ENCODE data around the gene TTC22.

TTC22 gene

DNA sequence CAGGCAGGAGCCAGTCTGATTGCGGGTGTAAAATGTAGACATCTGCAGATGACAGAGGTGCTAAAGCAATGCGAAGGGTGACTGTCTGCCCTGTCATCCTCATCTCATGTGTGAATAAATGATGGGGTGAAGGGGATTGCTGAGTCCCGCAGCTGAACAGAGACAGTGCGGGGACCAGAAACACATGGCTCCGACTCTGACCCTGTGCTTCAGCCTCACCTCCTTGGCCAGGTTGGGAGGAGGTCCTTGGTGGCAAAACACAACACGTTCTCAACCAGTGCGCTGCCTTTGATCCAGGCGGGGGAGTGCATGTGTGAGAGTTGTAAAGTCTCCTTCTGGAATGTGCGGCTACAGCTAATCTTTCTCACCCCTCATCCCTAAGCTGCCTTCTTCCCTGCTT, 32.0 kb upstream of the TTC22 start:
- Histone ChIP-seq H3K9me3 (ENCODE audit: control insufficient read depth in 2 of 2, low read length in 2 of 2) (peaks cover 3 to 6% of the 10 kb centered on the region in 2 donors), H3K4me3 (ENCODE audit: low read length in 2 of 2) (no peak overlapping the region), H3K27me3 (ENCODE audit: control insufficient read depth in 1 of 2, insufficient read depth in 2 of 2, low read length in 2 of 2) (peaks cover 3 to 9% of the 10 kb centered on the region in 2 donors), H3K4me1 (ENCODE audit: control insufficient read depth, insufficient read depth, low read length) (no peaks in the 10 kb centered on the region), H3K27ac (ENCODE audit: low read length) (no peak overlapping the region), H3K36me3 (ENCODE audit: control insufficient read depth in 2 of 2, insufficient read depth in 2 of 2, low read length in 2 of 2) (no peaks in the 10 kb centered on the region), H3K9ac (ENCODE audit: low read length in 2 of 2) (no peak overlapping the region)

DNA sequence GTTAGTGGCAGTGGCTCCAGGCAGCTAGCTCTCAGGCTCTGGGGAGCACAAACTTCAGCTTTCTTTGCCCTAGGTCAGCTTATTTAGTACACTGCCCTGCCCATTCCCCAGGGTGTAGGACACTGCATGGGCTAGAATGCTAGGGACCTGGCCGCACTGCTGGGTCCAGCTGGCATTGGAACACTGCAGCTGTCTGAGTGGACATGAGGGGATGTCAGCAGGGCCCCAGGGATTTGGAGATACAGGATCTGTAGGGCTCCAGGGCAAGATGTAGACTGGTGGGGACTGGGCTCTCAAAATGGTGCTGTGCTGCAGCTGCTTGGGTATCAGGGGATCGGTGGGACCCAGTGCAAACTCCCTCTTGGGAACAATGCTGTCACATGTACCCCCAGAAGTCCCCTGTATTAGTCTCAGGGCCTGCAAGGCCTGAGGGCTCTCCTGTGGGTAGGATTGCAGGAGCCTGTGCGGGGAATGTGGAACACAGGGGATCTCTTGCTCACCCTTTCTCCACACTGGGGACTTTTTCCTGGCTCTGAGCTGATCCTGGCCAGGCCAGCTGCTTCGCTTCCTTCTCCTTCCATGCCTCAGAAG, 25.2 kb upstream of the TTC22 start:
- Histone ChIP-seq H3K27me3 (ENCODE audit: control insufficient read depth in 1 of 2, insufficient read depth in 2 of 2, low read length in 2 of 2) (no peaks in the 10 kb centered on the region), H3K4me1 (ENCODE audit: control insufficient read depth, insufficient read depth, low read length) (no peaks in the 10 kb centered on the region), H3K9me3 (ENCODE audit: control insufficient read depth in 2 of 2, low read length in 2 of 2) (peaks cover 10 to 15% of the 10 kb centered on the region in 2 donors), H3K27ac (ENCODE audit: low read length) (no peak overlapping the region), H3K4me3 (ENCODE audit: low read length in 2 of 2) (no peak overlapping the region), H3K9ac (ENCODE audit: low read length in 2 of 2) (no peak overlapping the region), H3K36me3 (ENCODE audit: control insufficient read depth in 2 of 2, insufficient read depth in 2 of 2, low read length in 2 of 2) (no peaks in the 10 kb centered on the region)

DNA sequence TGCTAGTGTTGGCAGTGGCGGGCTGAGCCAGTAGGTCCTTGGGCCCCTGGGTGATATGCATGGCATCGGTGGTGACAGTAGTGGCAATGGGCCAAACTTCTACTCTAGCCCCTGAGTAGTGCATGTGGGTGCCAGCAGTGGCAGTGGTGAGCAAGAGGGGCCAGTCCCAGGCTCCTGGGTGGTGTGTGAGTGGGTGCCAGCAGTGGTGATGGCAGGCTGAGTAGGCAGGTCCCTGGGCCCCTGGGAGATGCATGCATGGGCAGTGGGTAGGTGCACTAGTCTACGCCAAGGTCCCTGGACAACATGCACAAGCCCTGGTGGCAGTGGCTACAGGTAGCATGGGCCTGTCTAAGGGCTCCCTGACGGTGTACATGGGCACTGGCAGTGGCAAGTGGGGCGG, 24.6 kb upstream of the TTC22 start:
- peaks cover 10 to 15% of the 10 kb centered on the region in 2 donors for H3K9me3 ChIP-seq (ENCODE audit: control insufficient read depth in 2 of 2, low read length in 2 of 2)
- no peak overlapping the region for H3K27ac ChIP-seq (ENCODE audit: low read length)
- H3K27me3 ChIP-seq (ENCODE audit: control insufficient read depth in 1 of 2, insufficient read depth in 2 of 2, low read length in 2 of 2) = no peaks in the 10 kb centered on the region
- H3K9ac ChIP-seq (ENCODE audit: low read length in 2 of 2) = no peak overlapping the region
- H3K36me3 ChIP-seq (ENCODE audit: control insufficient read depth in 2 of 2, insufficient read depth in 2 of 2, low read length in 2 of 2) = no peaks in the 10 kb centered on the region
- H3K4me3 ChIP-seq (ENCODE audit: low read length in 2 of 2) = no peak overlapping the region
- H3K4me1 ChIP-seq (ENCODE audit: control insufficient read depth, insufficient read depth, low read length) = no peaks in the 10 kb centered on the region

- H3K9me3 ChIP-seq (ENCODE audit: control insufficient read depth in 2 of 2, low read length in 2 of 2) = peaks cover 6 to 9% of the 10 kb centered on the region in 2 donors
- H3K27me3 ChIP-seq (ENCODE audit: control insufficient read depth in 1 of 2, insufficient read depth in 2 of 2, low read length in 2 of 2) = no peaks in the 10 kb centered on the region
- no peaks in the 10 kb centered on the region for H3K4me1 ChIP-seq (ENCODE audit: control insufficient read depth, insufficient read depth, low read length)
These were observed 22.5 kb upstream of the TTC22 start for GRCh38 chr1:54823670-54824069.

GRCh38 chr1:54819733-54820132, 18.6 kb upstream of the TTC22 start:
- no peaks in the 10 kb centered on the region for H3K4me1 ChIP-seq (ENCODE audit: control insufficient read depth, insufficient read depth, low read length)
- H3K9me3 ChIP-seq (ENCODE audit: control insufficient read depth in 2 of 2, low read length in 2 of 2) = peaks cover 3 to 6% of the 10 kb centered on the region in 2 donors
- no peak overlapping the region for H3K27ac ChIP-seq (ENCODE audit: low read length)
- H3K4me3 ChIP-seq (ENCODE audit: low read length in 2 of 2) = no peak overlapping the region
- H3K9ac ChIP-seq (ENCODE audit: low read length in 2 of 2) = no peak overlapping the region
- H3K27me3 ChIP-seq (ENCODE audit: control insufficient read depth in 1 of 2, insufficient read depth in 2 of 2, low read length in 2 of 2) = no peaks in the 10 kb centered on the region
- no peaks in the 10 kb centered on the region for H3K36me3 ChIP-seq (ENCODE audit: control insufficient read depth in 2 of 2, insufficient read depth in 2 of 2, low read length in 2 of 2)

More at GRCh38 chr1:54823670-54824069, 22.5 kb upstream of the TTC22 start:
- no peak overlapping the region for H3K27ac ChIP-seq (ENCODE audit: low read length)
- no peak overlapping the region for H3K4me3 ChIP-seq (ENCODE audit: low read length in 2 of 2)
- H3K9ac ChIP-seq (ENCODE audit: low read length in 2 of 2) = no peak overlapping the region
- H3K36me3 ChIP-seq (ENCODE audit: control insufficient read depth in 2 of 2, insufficient read depth in 2 of 2, low read length in 2 of 2) = no peaks in the 10 kb centered on the region

DNA sequence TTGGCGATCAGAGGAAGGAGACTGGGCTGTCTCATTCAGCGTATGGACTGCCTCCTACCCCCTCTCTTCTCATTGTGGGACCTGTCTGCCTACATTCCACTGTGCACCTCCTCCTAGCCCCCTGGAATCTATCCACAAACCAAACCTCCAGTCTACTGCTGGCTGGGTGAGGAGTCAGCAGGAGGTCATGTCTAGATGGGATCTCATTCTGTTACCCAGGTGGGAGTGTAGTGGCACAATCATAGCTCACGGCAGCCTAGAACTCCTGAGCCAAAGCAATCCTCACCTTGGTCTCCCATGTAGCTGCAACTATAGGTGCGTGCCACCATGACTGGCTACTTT, 18.0 kb upstream of the TTC22 start:
- H3K27me3 ChIP-seq (ENCODE audit: control insufficient read depth in 1 of 2, insufficient read depth in 2 of 2, low read length in 2 of 2) = no peaks in the 10 kb centered on the region
- no peak overlapping the region for H3K27ac ChIP-seq (ENCODE audit: low read length)
- H3K9me3 ChIP-seq (ENCODE audit: control insufficient read depth in 2 of 2, low read length in 2 of 2) = peaks cover 3 to 5% of the 10 kb centered on the region in 2 donors
- no peak overlapping the region for H3K4me3 ChIP-seq (ENCODE audit: low read length in 2 of 2)
- H3K36me3 ChIP-seq (ENCODE audit: control insufficient read depth in 2 of 2, insufficient read depth in 2 of 2, low read length in 2 of 2) = no peaks in the 10 kb centered on the region
- H3K9ac ChIP-seq (ENCODE audit: low read length in 2 of 2) = no peak overlapping the region
- H3K4me1 ChIP-seq (ENCODE audit: control insufficient read depth, insufficient read depth, low read length) = no peaks in the 10 kb centered on the region

GRCh38 chr1:54818461-54819194, 17.5 kb upstream of the TTC22 start:
- H3K4me1 ChIP-seq (ENCODE audit: control insufficient read depth, insufficient read depth, low read length) = no peaks in the 10 kb centered on the region
- H3K36me3 ChIP-seq (ENCODE audit: control insufficient read depth in 2 of 2, insufficient read depth in 2 of 2, low read length in 2 of 2) = no peaks in the 10 kb centered on the region
- no peak overlapping the region for H3K9ac ChIP-seq (ENCODE audit: low read length in 2 of 2)
- H3K4me3 ChIP-seq (ENCODE audit: low read length in 2 of 2) = no peak overlapping the region
- H3K9me3 ChIP-seq (ENCODE audit: control insufficient read depth in 2 of 2, low read length in 2 of 2) = peaks cover 1 to 3% of the 10 kb centered on the region in 2 donors
- H3K27ac ChIP-seq (ENCODE audit: low read length) = no peak overlapping the region
- no peaks in the 10 kb centered on the region for H3K27me3 ChIP-seq (ENCODE audit: control insufficient read depth in 1 of 2, insufficient read depth in 2 of 2, low read length in 2 of 2)

DNA sequence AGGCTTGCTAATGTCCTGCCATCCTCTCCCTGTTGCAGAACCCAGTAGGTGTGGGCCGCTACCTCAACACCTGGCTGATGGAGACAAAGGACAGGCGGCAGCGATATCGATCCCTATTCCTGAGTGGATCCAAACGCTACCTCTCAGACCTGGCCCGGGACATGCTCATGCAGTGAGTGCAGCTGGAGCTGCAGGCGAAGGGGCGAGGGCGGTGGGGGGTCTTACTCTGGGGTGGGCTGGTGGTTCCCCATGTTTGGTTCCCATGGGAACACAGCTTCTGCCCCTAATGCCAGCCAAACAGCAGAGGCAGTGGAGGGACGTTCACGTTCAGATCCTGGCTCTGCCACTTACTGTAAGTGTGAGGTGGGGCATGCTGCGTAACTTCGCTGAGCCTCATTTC, 15.8 kb upstream of the TTC22 start:
- H3K4me1 ChIP-seq (ENCODE audit: control insufficient read depth, insufficient read depth, low read length) = no peaks in the 10 kb centered on the region
- no peaks in the 10 kb centered on the region for H3K36me3 ChIP-seq (ENCODE audit: control insufficient read depth in 2 of 2, insufficient read depth in 2 of 2, low read length in 2 of 2)
- no peak overlapping the region for H3K4me3 ChIP-seq (ENCODE audit: low read length in 2 of 2)
- H3K27me3 ChIP-seq (ENCODE audit: control insufficient read depth in 1 of 2, insufficient read depth in 2 of 2, low read length in 2 of 2) = peaks cover 0 to 2% of the 10 kb centered on the region in 2 donors
- H3K9ac ChIP-seq (ENCODE audit: low read length in 2 of 2) = no peak overlapping the region
- no peaks in the 10 kb centered on the region for H3K9me3 ChIP-seq (ENCODE audit: control insufficient read depth in 2 of 2, low read length in 2 of 2)
- no peak overlapping the region for H3K27ac ChIP-seq (ENCODE audit: low read length)

DNA sequence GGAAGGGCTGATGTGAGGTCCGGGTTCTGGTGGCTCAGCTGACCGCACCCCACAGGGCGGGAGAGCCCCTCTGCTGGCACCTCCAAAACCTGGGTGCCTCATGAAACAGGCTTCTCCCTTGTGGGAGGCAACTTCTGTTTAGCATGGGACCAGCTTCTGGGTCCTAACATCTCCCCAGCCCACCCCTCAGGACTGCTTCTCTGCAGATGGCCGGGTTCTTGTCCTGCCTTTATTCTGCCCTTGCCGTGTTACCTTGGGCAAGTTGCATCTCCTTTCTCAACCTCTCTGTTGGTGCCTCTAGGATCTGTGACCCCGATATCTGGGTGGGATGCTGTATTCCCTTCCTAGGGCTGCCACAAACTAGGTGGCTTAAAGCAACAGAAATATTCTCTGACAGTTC, 15.0 kb upstream of the TTC22 start:
- Histone ChIP-seq H3K27ac (ENCODE audit: low read length) (no peak overlapping the region), H3K36me3 (ENCODE audit: control insufficient read depth in 2 of 2, insufficient read depth in 2 of 2, low read length in 2 of 2) (no peaks in the 10 kb centered on the region), H3K4me1 (ENCODE audit: control insufficient read depth, insufficient read depth, low read length) (no peaks in the 10 kb centered on the region), H3K9me3 (ENCODE audit: control insufficient read depth in 2 of 2, low read length in 2 of 2) (no peaks in the 10 kb centered on the region), H3K9ac (ENCODE audit: low read length in 2 of 2) (no peak overlapping the region), H3K4me3 (ENCODE audit: low read length in 2 of 2) (no peak overlapping the region), H3K27me3 (ENCODE audit: control insufficient read depth in 1 of 2, insufficient read depth in 2 of 2, low read length in 2 of 2) (peaks cover 0 to 2% of the 10 kb centered on the region in 2 donors)

DNA sequence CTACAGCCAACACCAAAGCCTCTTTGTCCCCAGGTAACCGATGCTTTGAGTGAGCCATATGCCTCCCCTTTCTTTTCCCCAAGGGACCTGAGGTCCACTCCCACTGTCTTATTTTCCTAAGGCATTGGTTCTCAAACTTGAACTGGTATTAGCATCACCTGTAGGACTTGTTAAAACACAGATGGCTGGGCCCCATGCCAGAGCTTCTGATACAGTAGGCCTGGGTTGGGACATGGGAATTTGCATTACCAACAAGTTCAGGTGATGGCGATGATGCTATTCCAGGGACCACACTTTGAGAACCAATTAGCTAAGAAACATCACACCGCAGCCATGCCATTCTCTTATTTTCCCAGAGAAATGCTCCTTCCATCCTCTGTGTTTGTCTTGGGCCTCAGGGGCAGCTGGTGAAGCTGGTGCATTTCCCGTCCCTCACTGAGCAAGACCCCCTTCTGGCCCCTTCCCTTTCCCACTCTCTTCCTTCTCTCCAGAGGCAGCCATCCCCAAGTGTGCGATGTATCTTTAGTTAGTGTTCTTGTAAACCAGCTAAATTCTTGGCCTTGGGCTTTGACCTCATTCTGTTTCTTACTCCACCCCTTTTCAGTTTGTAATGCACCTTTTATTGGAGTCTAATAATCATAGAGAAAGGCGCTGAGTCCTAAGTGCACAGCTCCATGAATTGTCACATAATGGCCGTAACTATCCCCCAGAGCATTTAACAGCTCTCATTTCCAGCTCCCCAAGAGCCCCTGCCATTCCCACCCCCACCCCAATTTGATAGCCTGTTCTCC, 14.2 kb upstream of the TTC22 start:
- Histone ChIP-seq H3K9ac (ENCODE audit: low read length in 2 of 2) (no peak overlapping the region), H3K4me3 (ENCODE audit: low read length in 2 of 2) (no peak overlapping the region), H3K4me1 (ENCODE audit: control insufficient read depth, insufficient read depth, low read length) (no peaks in the 10 kb centered on the region), H3K36me3 (ENCODE audit: control insufficient read depth in 2 of 2, insufficient read depth in 2 of 2, low read length in 2 of 2) (no peaks in the 10 kb centered on the region), H3K27me3 (ENCODE audit: control insufficient read depth in 1 of 2, insufficient read depth in 2 of 2, low read length in 2 of 2) (peaks cover 0 to 3% of the 10 kb centered on the region in 2 donors), H3K27ac (ENCODE audit: low read length) (no peak overlapping the region), H3K9me3 (ENCODE audit: control insufficient read depth in 2 of 2, low read length in 2 of 2) (no peaks in the 10 kb centered on the region)
